GM18507 (cell line): ENCODE results near the gene TM4SF18.
"Not testable (repeated sequence)": the region's sequence is repeated elsewhere in the genome, so short reads cannot be mapped to it uniquely, and the experiment has no call there.

Source experiments
- DNase-seq: peaks from one replicate; pipeline ENCODE4 v3.0.0; 2011; ENCODE audit warnings: low read depth; ENCODE audit not compliant: insufficient read length; ENCODE audit errors: extremely low spot score
- FAIRE-seq: peaks from 2 replicates; lab custom pipeline; 2011; peaks lifted over from hg19 to GRCh38; lab: Jason Lieb, UNC

The TM4SF18 gene

DNA sequence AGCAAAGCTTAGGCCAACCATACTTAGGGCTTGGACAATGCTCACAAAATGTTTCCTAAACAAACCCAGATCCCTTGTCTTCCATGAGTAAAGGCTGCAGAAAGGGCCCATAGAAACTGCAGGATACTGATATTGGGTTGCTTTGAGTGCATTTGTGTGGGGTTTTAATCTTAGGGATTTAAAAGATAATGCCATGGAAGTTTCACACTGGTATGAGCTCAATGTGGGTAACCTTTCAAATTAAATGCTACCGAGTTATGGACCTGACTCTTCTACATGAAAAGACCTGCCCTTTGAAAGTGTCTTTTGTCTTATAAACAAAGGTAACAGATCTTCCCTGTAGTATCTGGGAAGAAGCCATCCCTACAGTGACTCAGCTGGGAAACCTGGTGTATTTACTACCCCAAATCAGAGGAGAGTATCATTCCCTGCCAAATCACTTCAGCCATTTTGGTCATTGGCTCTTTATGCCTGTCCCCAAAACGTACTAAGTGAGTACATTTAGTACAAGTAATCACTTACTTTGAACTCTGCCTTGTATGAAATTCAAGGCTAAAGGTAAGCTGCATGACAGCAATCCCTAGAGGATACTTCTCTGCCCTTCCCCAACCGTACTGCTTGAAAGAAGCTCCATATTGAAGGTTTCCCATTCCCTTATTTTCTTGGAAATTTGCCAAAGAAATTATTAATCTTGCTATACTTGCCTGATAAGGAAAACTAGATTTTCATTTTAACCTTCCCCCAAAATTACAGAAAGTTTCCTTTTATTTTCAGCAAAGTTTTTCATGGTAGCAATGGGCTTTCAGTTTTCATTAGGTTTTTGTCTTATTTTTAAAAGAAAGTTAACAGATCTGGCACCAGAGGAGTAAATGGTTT lies 36.8 kb upstream of the TM4SF18 start:
- FAIRE-seq (no peak), DNase-seq (no peak)

DNA sequence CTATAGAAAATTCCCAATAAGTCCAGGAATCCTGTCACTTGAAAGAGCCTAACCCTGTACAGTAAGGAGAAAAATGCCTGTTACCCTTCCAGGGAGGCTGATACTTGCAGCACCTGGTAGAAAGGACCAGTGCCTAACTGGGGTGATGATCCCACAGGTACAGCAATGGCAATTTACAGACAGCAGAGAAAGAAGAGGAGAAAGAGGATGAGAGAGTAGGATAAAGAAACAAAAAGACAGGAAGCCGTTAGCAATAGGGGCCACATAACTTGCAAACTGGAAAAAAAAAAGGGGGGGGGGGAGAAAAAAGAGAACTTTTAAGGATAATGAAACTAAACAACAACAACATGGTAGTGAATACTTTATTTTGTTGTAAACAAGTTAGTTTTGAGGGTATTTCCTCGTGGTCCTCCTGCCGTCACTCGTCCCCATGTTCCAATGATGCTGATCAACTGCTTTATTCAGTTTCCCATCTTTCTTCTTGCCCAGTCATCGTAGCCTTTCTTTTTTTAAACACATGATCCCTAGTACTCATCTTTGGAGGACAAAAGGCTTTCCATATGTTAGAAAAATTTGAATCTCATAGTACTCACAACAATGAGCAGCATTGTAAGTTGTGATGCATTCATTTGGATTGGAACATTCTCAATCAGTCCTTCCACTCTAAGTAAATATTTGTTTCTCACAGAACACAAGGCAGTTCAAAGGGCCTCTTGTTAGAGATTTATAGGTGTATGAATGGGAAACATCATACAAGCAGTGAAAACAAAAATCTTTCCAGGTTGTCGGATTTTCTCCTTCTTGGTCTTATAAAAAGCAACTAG lies 35.5 kb upstream of the TM4SF18 start:
- DNase-seq = no peak
- no peak for FAIRE-seq

DNA sequence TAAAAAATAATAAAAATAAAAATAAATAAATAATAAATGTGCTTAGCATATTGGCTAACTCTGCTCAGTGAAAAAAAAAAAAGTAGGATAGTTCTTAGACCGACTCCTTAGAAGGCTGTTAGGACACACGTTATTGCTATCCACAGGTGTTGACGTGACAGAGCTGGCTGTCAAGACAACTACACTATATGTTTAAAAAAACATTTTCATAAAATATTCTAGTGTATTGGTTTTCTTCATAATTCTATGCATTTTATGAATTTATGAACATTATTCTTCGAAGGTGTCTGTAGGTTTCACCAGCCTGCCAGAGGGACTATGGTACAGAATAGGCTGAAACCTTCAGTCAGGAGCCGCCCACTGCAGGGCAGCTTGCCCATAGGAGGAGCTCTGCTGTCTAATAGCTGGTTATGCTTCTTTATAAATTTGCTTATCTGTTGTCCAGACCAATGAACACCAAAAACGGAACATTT lies 34.8 kb upstream of the TM4SF18 start:
- FAIRE-seq (no peak), DNase-seq (no peak)

- no peak for FAIRE-seq
- DNase-seq = no peak
Measured at GRCh38 chr3:149366941-149367840, 33.8 kb upstream of the TM4SF18 start.

DNA sequence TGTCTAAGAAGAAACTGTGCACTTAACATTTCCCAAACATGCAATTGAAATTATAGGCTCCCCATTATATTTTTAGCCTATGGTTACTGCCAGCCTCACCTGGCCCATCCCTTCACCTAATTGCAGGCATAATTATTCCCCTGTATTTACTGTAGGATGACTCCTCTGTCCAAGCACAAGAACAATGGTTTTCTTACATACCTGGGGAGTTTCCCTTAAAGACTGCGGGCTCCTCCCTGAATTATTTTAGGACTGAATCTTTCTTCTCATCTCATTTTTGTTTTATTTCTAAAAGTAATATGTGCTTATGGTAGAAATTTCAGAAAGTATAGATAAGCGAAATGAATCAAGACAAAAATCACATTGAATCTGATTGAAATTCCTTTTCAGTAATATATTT lies 32.6 kb upstream of the TM4SF18 start:
- FAIRE-seq (no peak), DNase-seq (no peak)

GRCh38 chr3:149364624-149365023 lies 31.2 kb upstream of the TM4SF18 start:
- FAIRE-seq = no peak
- no peak for DNase-seq

DNA sequence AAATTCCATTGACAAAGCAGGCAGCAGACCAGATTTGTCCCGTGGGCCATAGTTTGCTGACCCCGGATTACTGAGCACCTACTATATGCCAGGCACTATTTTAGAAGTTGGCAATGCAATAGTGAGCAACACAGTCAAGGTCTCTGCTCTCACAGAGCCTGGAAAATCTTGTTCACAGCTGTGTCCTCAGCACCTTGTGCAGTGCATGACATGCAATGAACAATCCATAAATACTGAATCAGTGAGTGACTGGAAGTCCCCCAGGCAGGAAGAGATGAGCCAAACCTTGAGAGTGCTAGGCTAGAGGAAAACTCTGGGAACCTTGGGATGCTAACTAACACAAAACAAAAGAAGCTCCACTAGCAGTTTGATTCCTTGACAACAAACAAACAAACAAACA lies 29.6 kb upstream of the TM4SF18 start:
- FAIRE-seq (no peak), DNase-seq (no peak)

DNA sequence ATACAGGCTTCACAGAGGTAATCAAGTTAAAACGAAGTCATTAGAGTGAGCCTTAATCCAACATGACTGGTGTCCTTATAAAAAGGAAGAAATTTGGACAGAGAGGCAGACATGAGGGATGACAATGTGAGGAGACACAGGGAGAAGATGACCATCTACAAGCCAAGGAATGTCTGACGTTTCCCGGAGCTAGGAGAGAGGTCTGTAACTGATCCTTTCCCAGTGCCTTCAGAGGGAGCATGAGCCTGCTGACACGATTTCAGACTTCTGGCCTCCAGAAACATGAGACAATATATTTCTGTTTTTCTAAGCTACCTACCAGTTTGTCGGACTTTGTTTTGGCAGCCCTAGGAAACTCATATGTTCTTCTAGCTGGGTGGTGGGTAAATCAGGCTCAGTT lies 28.9 kb upstream of the TM4SF18 start:
- FAIRE-seq (no peak), DNase-seq (no peak)

GRCh38 chr3:149356630-149357029 lies 23.2 kb upstream of the TM4SF18 start:
- no peak for DNase-seq
- no peak for FAIRE-seq

- DNase-seq (no peak), FAIRE-seq (no peak)
Measured at GRCh38 chr3:149356044-149356592, 22.7 kb upstream of the TM4SF18 start.

- DNase-seq (no peak), FAIRE-seq (no peak)
Measured at GRCh38 chr3:149353581-149354184, 20.2 kb upstream of the TM4SF18 start.

DNA sequence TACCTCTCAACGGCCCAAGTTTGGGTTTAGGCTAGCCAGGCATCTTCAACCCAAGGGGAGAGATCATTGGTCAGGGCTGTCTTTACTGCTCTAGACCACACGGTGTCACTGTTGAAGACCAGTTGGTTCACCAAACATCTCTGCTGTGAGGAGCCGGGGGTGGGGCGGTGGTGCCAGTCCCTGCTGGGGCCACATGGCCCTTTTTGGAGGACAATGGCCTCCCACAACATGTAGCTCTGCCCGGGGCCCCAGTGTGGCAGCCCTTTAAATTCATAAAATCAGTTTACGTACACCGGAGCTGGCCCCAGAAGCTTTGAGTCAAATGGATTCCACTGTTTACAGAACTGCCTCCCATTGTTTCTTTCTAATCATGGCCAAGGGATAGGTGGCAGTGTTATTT lies 19.1 kb upstream of the TM4SF18 start:
- FAIRE-seq = peak; percentile 78
- peak; percentile 33 for DNase-seq

DNA sequence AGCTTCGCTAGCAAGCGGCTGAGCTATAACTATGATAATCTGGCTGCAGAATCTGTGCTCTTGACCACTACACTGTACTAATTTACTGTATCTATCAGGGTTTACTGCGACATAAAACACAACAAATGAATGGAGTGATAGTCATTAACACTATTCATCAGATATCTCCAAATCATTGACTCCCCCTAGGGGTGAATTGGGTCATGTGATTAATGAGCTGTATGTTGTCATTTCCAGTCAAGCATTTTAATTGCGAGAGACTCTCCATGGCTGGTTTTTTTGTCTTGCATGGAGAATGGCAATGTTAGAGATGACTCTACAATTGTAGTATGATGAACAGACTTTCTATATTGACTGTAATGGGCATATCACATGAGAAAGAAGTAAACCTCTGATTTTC lies 10.5 kb upstream of the TM4SF18 start:
- DNase-seq = peak; percentile 3
- FAIRE-seq = no peak

GRCh38 chr3:149342413-149343380 lies 9.3 kb upstream of the TM4SF18 start:
- no peak for DNase-seq
- no peak for FAIRE-seq

GRCh38 chr3:149340310-149340933 lies 7.0 kb upstream of the TM4SF18 start:
- no peak for DNase-seq
- FAIRE-seq = no peak

DNA sequence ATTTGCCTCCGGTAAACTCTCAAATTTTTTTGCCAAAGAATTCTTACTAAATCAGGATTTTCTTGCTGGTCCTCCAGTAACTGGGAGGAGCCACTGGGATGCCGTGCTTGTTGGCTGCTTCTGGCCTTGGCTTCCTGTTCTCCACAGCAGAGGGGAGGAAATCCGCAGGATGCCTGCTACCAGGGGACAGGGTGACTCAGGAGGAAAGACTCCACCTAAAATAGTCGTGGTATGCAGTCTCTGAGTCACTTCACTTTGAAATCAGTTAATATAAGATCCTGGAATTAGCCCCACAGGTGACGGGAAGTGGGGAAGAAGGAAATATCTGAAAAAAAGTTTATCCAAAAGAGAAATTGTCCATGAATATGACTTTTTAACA lies 6.5 kb upstream of the TM4SF18 start:
- DNase-seq (no peak), FAIRE-seq (no peak)

GRCh38 chr3:149337486-149337885 lies 4.0 kb upstream of the TM4SF18 start:
- FAIRE-seq, DNase-seq: not testable (repeated sequence)
